ENCODE data around the gene F7.

Gene F7

GRCh38 chr13:113084943-113085540, 20.5 kb upstream of the F7 start:
- no peak for TF ChIP-seq YY1 (IDR thresholded peaks at IDR 0.05; ENCODE audit: low read depth)
- TF ChIP-seq FOXM1 (IDR thresholded peaks at IDR 0.05; ENCODE audit: borderline replicate concordance, low read depth) = no peak
- TF ChIP-seq RAD21 (IDR thresholded peaks at IDR 0.05; ENCODE audit: low read depth) = no peak
- no peak for TF ChIP-seq USF1 (IDR thresholded peaks at IDR 0.05)
- no peak for TF ChIP-seq ZBTB7A (IDR thresholded peaks at IDR 0.05; ENCODE audit: low read depth)
- TF ChIP-seq TCF12 (IDR thresholded peaks at IDR 0.05; ENCODE audit: low read depth) = no peak
- no peak for TF ChIP-seq TEAD4 (IDR thresholded peaks at IDR 0.05)
- TF ChIP-seq EGR1 (IDR thresholded peaks at IDR 0.05) = no peak
- no peak for TF ChIP-seq TAF1 (IDR thresholded peaks at IDR 0.05; ENCODE audit: low read depth)
- no peak for TF ChIP-seq EP300 (IDR thresholded peaks at IDR 0.05; ENCODE audit: borderline replicate concordance)
- no peak for TF ChIP-seq NFIC (IDR thresholded peaks at IDR 0.05)
- no peak for TF ChIP-seq REST (IDR thresholded peaks at IDR 0.05; ENCODE audit: low read depth)
- TF ChIP-seq MAX (IDR thresholded peaks at IDR 0.05) = no peak
- TF ChIP-seq CREB1 (IDR thresholded peaks at IDR 0.05; ENCODE audit: low read depth) = no peak
- no peak for TF ChIP-seq CEBPB (IDR thresholded peaks at IDR 0.05)

- TF ChIP-seq EP300 (IDR thresholded peaks at IDR 0.05; ENCODE audit: borderline replicate concordance) (no peak), TEAD4 (IDR thresholded peaks at IDR 0.05) (no peak), ZBTB7A (IDR thresholded peaks at IDR 0.05; ENCODE audit: low read depth) (no peak), YY1 (IDR thresholded peaks at IDR 0.05; ENCODE audit: low read depth) (no peak), TCF12 (IDR thresholded peaks at IDR 0.05; ENCODE audit: low read depth) (no peak), CEBPB (IDR thresholded peaks at IDR 0.05) (no peak), EGR1 (IDR thresholded peaks at IDR 0.05) (no peak), NFIC (IDR thresholded peaks at IDR 0.05) (no peak), MAX (IDR thresholded peaks at IDR 0.05) (no peak), CREB1 (IDR thresholded peaks at IDR 0.05; ENCODE audit: low read depth) (no peak), FOXM1 (IDR thresholded peaks at IDR 0.05; ENCODE audit: borderline replicate concordance, low read depth) (no peak), REST (IDR thresholded peaks at IDR 0.05; ENCODE audit: low read depth) (no peak), USF1 (IDR thresholded peaks at IDR 0.05) (no peak), TAF1 (IDR thresholded peaks at IDR 0.05; ENCODE audit: low read depth) (no peak), RAD21 (IDR thresholded peaks at IDR 0.05; ENCODE audit: low read depth) (no peak)
Measured at GRCh38 chr13:113086031-113086750, 19.4 kb upstream of the F7 start.

GRCh38 chr13:113086991-113087922, 18.3 kb upstream of the F7 start:
- no peak for TF ChIP-seq USF1 (IDR thresholded peaks at IDR 0.05)
- TF ChIP-seq NFIC (IDR thresholded peaks at IDR 0.05) = no peak
- TF ChIP-seq TEAD4 (IDR thresholded peaks at IDR 0.05) = no peak
- TF ChIP-seq FOXM1 (IDR thresholded peaks at IDR 0.05; ENCODE audit: borderline replicate concordance, low read depth) = no peak
- TF ChIP-seq TAF1 (IDR thresholded peaks at IDR 0.05; ENCODE audit: low read depth) = no peak
- TF ChIP-seq CEBPB (IDR thresholded peaks at IDR 0.05) = no peak
- no peak for TF ChIP-seq RAD21 (IDR thresholded peaks at IDR 0.05; ENCODE audit: low read depth)
- TF ChIP-seq TCF12 (IDR thresholded peaks at IDR 0.05; ENCODE audit: low read depth) = no peak
- TF ChIP-seq EGR1 (IDR thresholded peaks at IDR 0.05) = no peak
- no peak for TF ChIP-seq REST (IDR thresholded peaks at IDR 0.05; ENCODE audit: low read depth)
- TF ChIP-seq MAX (IDR thresholded peaks at IDR 0.05) = no peak
- TF ChIP-seq EP300 (IDR thresholded peaks at IDR 0.05; ENCODE audit: borderline replicate concordance) = no peak
- no peak for TF ChIP-seq CREB1 (IDR thresholded peaks at IDR 0.05; ENCODE audit: low read depth)
- TF ChIP-seq YY1 (IDR thresholded peaks at IDR 0.05; ENCODE audit: low read depth) = no peak
- TF ChIP-seq ZBTB7A (IDR thresholded peaks at IDR 0.05; ENCODE audit: low read depth) = no peak

All from Ishikawa (cell line).